AG08395 (cell line): ENCODE measurements around the gene MUCL1.

ENCODE experiments used
- DNase-seq: peaks from one replicate; pipeline ENCODE4 v3.0.0; 2012; ENCODE audit warnings: mixed read lengths, low spot score

Gene MUCL1

DNA sequence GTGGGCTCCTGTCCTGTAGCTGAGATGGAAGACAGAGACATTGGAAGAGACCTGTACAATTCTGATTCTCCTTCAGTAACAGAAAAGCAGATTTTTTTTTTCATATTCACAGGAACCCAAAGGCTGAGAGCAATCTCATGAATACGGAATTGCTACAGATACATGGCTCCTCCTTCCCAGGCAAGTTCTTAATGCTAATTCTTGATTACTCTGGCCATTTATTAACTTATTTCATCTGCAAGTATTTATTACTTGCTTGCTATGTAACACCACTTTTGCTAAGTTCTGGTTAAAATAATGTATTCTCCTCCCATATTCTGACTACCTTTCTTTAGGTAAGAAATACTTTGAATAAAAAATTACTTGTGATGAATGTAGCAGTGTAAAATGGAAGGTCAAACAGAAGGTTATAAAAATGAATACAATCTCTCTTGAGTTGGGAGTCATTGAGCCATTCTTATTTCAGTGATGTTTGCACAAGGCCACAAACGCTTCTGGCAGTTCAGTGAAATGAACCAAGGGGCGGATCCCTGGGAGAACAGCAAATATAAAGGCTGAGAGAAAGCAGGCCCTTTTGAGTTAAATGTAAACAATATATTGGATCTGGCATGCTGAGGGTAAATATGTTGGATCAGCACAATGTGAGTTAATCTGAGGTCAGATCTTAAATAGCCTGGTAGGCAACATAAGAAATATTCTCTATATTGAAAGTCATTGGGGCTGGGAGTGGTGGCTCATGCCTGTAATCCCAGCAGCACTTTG is 37.6 kb downstream of the MUCL1 start:
- no peak for DNase-seq
